GM18861 (cell line): ENCODE data around the gene ARAF.

Source experiments
- ATAC-seq: cut with Tn5 transposase; IDR thresholded peaks from one replicate; pipeline ENCODE4 v1.9.1; 2021; ENCODE audit not compliant: unreplicated experiment

The ARAF gene

DNA sequence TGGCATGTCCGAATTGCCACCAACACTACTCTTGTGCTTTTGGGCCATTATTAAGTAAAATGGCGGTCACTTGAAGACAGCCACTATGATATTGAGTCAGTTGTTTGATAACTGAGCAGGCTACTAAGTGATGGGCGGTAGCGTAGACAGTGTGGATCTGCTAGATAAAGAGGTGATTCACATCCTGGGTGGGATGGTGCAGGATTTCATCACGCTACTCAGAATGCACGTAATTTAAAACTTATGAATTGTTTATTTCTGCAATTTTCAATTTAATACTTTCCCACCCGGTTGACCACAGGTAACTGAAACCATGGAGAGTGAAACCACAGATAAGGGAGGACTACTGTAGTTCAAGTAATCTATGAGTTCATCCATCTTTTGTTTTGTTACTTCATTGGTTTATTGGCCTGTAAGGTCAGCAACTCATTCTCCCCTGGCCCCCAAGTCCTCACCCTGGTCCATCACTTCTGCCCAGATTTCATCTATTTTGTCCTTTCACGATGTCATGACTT lies 2.9 kb downstream of the ARAF start:
- ATAC-seq: no peak

DNA sequence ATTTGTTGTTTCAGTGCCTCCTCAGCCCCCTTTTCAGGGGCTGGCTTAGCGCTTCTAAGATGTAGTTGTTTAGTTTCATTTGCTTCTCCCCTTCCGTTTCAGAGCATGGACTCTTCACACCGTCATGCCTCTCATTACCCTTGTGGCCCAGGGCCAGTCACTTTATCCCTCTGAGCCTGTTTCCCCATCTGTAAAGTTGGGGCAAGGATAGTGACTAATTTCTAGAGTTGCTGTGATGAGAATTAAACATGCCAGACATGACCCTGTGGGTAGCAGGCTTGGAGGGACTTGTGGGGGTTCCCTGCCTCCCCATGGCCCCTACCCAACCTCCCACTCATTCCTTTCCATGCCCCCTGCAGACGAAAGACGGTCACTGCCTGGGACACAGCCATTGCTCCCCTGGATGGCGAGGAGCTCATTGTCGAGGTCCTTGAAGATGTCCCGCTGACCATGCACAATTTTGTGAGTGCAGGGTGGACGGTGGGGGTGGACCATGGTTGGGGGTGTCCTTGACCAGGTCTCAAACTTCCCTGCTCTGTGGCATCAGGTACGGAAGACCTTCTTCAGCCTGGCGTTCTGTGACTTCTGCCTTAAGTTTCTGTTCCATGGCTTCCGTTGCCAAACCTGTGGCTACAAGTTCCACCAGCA lies 3.6 kb downstream of the ARAF start:
- ATAC-seq: no peak

GRCh38 chrX:47566841-47567240 lies 5.8 kb downstream of the ARAF start:
- ATAC-seq: no peak

DNA sequence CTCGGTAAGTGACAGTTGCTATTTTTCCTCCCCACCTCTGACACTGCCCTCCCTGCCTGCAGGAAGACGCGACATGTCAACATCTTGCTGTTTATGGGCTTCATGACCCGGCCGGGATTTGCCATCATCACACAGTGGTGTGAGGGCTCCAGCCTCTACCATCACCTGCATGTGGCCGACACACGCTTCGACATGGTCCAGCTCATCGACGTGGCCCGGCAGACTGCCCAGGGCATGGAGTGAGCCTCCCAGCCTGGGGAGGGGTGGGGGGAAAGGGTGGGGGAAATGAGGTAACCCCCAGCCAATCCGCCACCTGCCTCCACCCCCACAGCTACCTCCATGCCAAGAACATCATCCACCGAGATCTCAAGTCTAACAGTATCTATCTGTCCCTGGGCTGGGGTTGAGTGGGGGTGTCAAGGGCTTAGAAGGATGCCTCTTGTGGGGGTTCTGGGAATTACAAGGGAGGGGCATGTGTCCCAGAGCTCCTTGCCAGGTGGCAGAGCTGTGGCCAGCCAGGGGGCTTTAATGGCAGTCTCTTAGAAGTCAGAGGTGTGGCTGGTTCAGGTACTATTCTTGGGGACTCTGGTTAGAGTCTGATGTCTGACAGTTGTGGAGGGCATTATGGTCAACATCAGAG lies 7.8 kb downstream of the ARAF start:
- ATAC-seq: no peak

DNA sequence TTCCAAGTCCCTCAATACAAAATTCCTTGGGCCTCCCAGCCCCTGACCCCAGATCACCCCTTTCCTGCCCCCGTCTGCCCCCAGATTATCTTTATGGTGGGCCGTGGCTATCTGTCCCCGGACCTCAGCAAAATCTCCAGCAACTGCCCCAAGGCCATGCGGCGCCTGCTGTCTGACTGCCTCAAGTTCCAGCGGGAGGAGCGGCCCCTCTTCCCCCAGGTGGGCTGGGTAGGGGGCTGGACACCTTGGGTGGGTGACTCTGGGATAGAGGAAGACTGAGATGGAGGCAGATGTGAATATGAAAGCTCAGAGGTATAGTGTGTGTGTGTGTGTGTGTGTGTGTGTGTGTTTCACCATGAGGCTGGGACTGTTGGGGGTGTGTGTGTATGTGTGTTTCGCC lies 9.8 kb downstream of the ARAF start:
- ATAC-seq: no peak

GRCh38 chrX:47571215-47571614 lies 10.2 kb downstream of the ARAF start:
- no peak for ATAC-seq

DNA sequence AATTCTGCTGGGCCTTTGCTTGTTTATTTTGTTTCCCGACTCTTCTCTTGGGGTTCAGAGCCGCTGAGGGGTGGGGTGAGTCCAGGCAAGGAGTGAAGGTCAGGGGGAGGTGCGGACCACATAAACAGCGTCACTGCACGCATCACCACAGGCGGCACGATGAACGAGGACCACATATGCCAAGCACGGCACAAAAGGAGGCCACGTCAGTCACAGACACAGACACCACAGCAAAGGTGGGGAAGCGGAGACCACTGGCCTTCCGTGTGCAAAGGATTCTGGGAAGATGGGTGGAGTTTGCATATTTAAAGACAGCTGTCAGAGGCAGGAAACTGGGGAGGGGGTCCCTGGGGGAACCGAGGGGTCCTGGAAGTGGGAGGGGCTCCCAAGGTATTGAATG lies 10.9 kb downstream of the ARAF start:
- no peak for ATAC-seq

DNA sequence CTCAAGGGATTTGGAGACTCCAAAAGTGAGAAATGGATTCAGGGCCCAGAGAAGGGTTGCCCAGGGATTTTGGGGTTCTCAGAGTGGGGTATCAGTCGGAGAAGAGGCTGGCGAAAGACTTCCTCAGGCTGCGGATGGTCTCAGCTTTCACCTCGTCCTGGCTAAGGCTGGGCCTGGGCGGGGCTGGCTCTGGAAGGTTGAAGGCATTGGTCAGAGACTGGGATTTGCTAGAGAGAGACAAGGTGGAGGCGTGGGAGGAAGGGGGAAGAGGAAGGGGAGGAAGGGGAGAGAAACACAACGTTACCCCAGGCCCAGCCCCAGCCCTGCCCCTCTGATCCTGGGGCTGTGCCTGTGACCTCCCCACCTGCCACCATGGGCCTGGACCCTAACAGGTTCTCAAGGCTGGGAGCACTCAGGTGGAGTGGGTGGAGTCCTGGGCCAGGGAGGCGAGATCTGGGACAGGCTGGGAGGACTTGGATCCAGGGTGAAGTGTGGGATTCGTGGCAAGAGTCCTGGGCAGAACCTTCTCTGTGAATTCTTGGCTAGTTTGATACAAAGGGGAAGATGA lies 11.9 kb downstream of the ARAF start:
- no peak for ATAC-seq

- no peak for ATAC-seq
Observed at GRCh38 chrX:47573341-47574075, 12.5 kb downstream of the ARAF start.

DNA sequence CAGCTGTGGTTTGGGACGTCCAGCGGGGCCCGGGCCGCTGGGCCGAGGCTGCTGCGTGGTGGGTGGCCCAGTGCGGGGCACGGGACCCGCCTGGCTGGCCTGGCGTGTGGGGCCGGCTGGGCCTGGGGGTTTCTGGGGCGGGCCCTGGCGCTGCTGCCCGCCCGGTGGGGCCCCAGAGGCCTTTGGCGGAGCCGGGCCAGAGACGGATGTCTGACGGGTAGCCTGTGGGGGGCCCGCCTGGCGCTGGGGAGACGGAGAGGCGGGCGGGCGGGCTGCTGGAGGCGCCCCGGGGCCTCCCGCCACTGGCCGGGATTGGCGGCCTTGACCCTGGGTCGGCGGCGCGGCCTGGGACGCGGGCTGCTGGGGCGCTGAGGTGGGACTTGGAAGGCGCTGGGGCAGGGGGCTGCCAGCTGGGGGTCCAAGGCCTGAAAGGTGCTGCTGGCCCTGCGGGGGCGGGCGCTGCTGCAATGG lies 13.1 kb downstream of the ARAF start:
- ATAC-seq: no peak

DNA sequence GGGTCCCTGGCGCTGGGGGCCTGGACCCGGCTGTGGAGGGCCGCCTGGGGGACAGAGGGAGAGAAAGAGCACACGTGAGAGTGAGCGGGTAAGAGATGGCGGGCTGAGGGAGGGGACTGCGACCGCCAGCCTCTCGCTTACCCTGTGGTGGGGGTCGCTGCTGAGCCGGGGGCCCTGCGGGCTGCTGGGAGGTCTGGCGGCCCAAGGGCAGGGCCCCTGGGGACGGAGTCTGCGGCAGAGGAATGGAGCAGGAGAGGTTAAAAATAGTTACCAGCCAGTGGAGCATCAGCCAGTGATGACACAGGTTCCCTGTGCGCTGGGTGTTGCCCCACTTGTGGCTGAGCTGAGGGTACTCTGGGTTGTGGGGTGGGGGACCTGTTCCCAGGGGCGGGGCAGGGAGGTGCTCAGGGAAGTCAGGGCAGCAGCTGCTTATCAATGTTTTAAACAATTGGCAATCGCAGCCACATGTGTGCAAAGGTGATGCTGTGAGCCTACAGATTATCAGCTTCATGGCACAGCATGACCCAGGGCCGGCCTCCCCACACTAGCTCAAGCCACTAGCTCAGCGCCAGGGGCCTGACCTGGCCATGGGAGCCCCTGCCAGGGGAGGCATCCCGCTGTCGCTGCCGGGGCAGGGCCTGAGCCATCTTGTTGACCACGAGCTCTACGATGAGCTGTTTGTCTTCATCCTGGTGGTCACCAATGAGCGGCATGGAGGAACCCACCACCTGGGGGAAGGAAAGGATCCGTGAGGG lies 13.7 kb downstream of the ARAF start:
- no peak for ATAC-seq

DNA sequence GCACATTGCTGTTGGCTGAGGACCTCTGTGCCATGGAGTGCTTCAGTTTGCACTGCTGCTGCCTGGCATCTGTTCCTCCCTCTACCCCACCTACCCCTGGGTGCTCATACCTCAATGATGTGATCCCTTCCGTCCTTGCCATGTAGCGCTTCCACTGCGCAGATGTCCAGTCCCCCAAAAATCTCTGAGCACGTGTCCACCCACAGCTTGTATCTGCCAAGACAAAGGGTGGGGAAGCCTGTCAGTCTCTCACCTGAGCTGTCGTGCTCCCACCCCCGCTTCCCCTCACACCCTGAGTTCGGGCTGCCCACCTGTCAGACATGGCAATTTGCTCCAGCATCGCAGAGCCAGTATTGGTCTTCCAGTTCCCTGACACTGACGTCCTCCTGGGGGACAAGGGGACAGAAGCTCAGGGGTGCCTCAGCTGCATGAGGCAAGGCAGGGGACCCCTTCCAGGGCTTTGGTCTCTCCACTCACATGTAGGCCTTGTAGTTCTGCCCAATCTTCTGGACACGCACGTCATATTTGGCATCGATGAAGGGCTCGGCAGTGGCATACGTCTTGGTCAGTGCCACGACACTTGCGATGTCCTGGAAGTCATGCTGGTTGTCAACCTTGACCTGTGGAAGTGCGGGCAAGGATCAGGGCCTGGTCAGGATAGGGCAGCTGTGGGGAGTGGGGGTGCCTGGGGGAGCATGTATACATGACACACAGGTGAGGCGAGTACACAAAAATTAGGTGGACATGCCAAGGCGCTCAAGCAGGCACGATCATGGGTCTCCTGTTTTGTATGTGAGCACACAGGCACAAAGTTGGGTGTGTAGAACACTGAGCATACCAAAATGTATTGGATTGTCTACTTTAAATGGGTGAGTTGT lies 15.3 kb downstream of the ARAF start:
- no peak for ATAC-seq

GRCh38 chrX:47577424-47577823 lies 16.4 kb downstream of the ARAF start:
- no peak for ATAC-seq

DNA sequence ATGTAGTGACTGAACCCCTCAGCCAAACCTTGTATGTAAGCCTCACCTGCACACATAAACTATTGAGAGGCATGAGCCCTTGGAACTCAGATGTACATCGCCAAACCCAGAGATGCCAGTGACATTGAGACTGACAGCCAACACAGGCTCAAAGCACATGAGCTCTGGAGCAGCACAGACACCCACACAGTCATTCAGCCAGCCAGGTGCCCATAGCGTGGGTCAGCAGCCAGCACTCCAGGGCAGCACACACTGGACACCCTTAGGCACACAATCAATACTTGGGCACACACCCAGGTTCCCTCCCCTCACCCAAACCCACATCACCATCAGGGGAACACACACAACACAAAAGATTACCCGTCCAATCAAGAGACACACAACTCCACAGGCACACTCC lies 16.9 kb downstream of the ARAF start:
- no peak for ATAC-seq

- no peak for ATAC-seq
Observed at GRCh38 chrX:47578692-47579091, 17.7 kb downstream of the ARAF start.

DNA sequence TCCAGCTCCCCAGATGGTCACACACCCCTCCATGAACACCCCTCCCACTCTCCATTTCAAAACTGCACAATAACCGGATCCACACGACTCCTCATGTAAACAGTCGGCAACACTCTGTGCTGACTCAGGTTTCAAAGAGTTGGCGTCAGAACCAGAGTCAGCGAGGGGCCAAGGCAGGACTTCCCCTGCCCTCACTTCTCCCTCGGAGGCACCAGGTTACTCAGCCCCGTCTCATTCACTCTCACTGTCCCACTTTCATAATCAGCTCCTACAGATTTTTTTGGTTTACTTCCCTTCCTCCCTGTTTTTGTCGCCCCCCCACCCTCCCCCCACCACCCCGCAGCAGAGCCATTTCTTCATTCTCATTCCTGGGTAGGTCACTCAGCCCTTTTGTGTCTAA lies 18.5 kb downstream of the ARAF start:
- ATAC-seq: no peak

GRCh38 chrX:47581731-47582647 lies 21.0 kb downstream of the ARAF start, which contains the start of gene TIMP1:
TIMP1 (plus strand) TSS chrX:47582436; CDS start chrX:47583416, 980 bp downstream.
- ATAC-seq: peak; percentile 77

DNA sequence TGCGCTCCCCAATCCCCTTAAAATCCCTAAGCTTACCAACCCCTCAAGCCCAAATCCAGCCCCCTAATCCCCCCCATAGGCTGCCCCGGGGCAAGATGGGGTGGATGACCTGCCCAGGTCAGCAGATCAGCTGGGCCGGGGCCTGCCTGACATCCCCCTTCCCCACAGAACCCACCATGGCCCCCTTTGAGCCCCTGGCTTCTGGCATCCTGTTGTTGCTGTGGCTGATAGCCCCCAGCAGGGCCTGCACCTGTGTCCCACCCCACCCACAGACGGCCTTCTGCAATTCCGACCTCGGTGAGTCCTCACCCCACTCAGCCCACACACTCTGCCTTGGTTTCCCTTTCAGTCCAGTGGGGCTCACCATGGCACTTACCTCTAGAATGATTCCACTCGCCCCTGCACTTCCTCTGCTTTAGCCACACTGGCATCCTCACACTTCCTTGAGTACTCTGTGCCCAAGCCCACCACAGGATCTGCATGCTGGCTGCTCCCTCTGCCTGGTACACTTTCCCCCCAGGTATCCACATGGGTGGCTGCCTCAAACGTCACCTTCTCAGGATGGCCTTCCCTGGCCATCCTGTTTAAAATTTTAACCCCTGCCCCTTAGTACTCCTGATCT lies 22.3 kb downstream of the ARAF start:
- ATAC-seq: no peak
